ENCODE measurements around the gene TLE6. TPM values are rescaled to one million over a fixed set of nuclear protein-coding genes. Genes with fewer than 3 reads are reported as not detected.

Gene TLE6
- total and polyA plus RNA-seq, 10 of the 15 experiments (the other 5 are each of a cell fraction or from before 2014, with no cell fraction given) = 2.7 to 13.8 (median 6.4) TPM

DNA sequence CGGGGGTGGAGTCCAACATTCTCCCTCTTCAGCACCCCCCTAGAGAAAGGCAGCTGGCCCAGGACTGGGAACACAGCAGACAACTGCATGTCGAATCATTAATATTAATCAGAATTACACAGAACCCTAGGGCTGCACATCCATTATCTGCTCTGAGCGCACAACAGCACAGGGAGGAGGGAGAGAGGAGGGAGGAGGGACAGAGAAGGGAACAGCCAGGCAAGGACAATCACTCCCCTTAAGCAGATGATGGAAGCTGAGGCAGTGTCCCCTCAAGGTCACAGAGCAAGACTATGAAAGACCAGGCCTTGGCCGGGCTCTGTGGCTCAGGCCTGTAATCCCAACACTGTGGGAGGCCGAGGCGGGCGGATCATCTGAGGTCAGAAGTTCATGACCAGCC is 25.7 kb downstream of the TLE6 start:
- no peaks in the 10 kb centered on the region for H3K27me3 ChIP-seq (replicated peaks in 1 of 2; ENCODE audit: control insufficient read depth in 2 of 2, insufficient read depth in 2 of 2, low read length in 1 of 2)
- ATAC-seq (no peak), FAIRE-seq (no peak), DNase-seq (ENCODE audit: low read depth, low spot score) (no peak)
- BruUV-seq (replicated peaks) = no TSS peak
- in situ Hi-C loops (cut with MboI) (no loop called here), intact Hi-C loops (cut with micrococcal nuclease; ENCODE audit: unreplicated experiment) (no loop called here)
- no peaks in the 10 kb centered on the region for H3K9me3 ChIP-seq (replicated peaks; ENCODE audit: control insufficient read depth, insufficient read depth, low read length)
- ChIA-PET RAD21 (ENCODE audit: unreplicated experiment) (no interaction called here), POLR2A (no interaction called here), SMC1A (ENCODE audit: uncharacterized antibody, unreplicated experiment) (no interaction called here), CTCF (interaction anchor here (0.6 kb wide), 1 partner anchor 104 kb away, joined by 3 read pairs; no protein-coding TSS in a partner anchor)
- H3K9ac ChIP-seq (ENCODE audit: control insufficient read depth, insufficient read depth, low read length) = no peak overlapping the region
- H3K4me3 ChIP-seq = no peak overlapping the region
- H3K79me2 ChIP-seq (ENCODE audit: control insufficient read depth, insufficient read depth, low read length) = no peaks in the 10 kb centered on the region
- no peak overlapping the region for H3K27ac ChIP-seq (ENCODE audit: control insufficient read depth, insufficient read depth)
- TF ChIP-seq, protein P1, sequence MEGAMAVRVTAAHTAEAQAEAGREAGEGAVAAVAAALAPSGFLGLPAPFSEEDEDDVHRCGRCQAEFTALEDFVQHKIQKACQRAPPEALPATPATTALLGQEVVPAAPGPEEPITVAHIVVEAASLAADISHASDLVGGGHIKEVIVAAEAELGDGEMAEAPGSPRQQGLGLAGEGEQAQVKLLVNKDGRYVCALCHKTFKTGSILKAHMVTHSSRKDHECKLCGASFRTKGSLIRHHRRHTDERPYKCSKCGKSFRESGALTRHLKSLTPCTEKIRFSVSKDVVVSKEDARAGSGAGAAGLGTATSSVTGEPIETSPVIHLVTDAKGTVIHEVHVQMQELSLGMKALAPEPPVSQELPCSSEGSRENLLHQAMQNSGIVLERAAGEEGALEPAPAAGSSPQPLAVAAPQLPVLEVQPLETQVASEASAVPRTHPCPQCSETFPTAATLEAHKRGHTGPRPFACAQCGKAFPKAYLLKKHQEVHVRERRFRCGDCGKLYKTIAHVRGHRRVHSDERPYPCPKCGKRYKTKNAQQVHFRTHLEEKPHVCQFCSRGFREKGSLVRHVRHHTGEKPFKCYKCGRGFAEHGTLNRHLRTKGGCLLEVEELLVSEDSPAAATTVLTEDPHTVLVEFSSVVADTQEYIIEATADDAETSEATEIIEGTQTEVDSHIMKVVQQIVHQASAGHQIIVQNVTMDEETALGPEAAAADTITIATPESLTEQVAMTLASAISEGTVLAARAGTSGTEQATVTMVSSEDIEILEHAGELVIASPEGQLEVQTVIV (IDR thresholded peaks at IDR 0.05; ENCODE audit: borderline replicate concordance, partially characterized antibody) = no peak
- TF ChIP-seq BCL11A (IDR thresholded peaks at IDR 0.05; ENCODE audit: low read depth, low read length) (no peak), SREBF2 (IDR thresholded peaks at IDR 0.05; ENCODE audit: low read length) (no peak), POLR2AphosphoS2 (IDR thresholded peaks at IDR 0.05; ENCODE audit: low read depth, low read length) (no peak), RAD51 (IDR thresholded peaks at IDR 0.05) (no peak), MTA3 (IDR thresholded peaks at IDR 0.05; ENCODE audit: borderline replicate concordance, low read length) (no peak), MXI1 (IDR thresholded peaks at IDR 0.05; ENCODE audit: low read depth, low read length) (no peak), IRF4 (IDR thresholded peaks at IDR 0.05; ENCODE audit: low read depth, low read length) (no peak), ATF7 (IDR thresholded peaks at IDR 0.05; ENCODE audit: low read depth) (no peak), ASH2L (IDR thresholded peaks at IDR 0.05; ENCODE audit: borderline replicate concordance, low read depth) (no peak), HDAC2 (IDR thresholded peaks at IDR 0.05) (no peak), JUND (IDR thresholded peaks at IDR 0.05; ENCODE audit: low read depth, low read length) (no peak), ZNF384 (IDR thresholded peaks at IDR 0.05; ENCODE audit: borderline replicate concordance, low read depth, low read length) (no peak), TARDBP (IDR thresholded peaks at IDR 0.05; ENCODE audit: borderline replicate concordance) (no peak), POLR2AphosphoS5 (IDR thresholded peaks at IDR 0.05; ENCODE audit: low read length) (no peak)
- TF ChIP-seq, protein P2, sequence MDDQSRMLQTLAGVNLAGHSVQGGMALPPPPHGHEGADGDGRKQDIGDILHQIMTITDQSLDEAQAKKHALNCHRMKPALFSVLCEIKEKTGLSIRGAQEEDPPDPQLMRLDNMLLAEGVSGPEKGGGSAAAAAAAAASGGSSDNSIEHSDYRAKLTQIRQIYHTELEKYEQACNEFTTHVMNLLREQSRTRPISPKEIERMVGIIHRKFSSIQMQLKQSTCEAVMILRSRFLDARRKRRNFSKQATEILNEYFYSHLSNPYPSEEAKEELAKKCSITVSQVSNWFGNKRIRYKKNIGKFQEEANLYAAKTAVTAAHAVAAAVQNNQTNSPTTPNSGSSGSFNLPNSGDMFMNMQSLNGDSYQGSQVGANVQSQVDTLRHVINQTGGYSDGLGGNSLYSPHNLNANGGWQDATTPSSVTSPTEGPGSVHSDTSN (IDR thresholded peaks at IDR 0.05; ENCODE audit: insufficient replicate concordance, low read depth, low read length) = no peak
- no peaks in the 10 kb centered on the region for H4K20me1 ChIP-seq (ENCODE audit: control insufficient read depth, insufficient read depth)
- H3K36me3 ChIP-seq (ENCODE audit: control insufficient read depth in 2 of 2, insufficient read depth in 2 of 2, low read length in 1 of 2) = no peaks in the 10 kb centered on the region
- H3K4me2 ChIP-seq (ENCODE audit: control insufficient read depth, insufficient read depth) = no peak overlapping the region
- no peaks in the 10 kb centered on the region; the same call in none of the 2 replicates for H3K4me1 ChIP-seq (ENCODE audit: control insufficient read depth, insufficient read depth, low read length)
- H2AFZ ChIP-seq (ENCODE audit: control insufficient read depth, low read depth, low read length) = no peak overlapping the region
- 69% methylated on average over 7 of the region's 7 CpGs for WGBS (ENCODE audit: insufficient coverage, insufficient replicate concordance, low lambda C conversion rate, missing lambda C conversion rate)

Measured in GM12878 (cell line).